NCI-H2107 (cell line): Measurements from ENCODE around the gene PNKD.
A peak's percentile ranks its signal among the peaks of the same experiment; 100 is the strongest.

Experiments used
- DNase-seq: peaks from one replicate; lab custom pipeline; 2025; lab: John Stamatoyannopoulos, UW

Gene PNKD, protein sequence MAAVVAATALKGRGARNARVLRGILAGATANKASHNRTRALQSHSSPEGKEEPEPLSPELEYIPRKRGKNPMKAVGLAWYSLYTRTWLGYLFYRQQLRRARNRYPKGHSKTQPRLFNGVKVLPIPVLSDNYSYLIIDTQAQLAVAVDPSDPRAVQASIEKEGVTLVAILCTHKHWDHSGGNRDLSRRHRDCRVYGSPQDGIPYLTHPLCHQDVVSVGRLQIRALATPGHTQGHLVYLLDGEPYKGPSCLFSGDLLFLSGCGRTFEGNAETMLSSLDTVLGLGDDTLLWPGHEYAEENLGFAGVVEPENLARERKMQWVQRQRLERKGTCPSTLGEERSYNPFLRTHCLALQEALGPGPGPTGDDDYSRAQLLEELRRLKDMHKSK

DNA sequence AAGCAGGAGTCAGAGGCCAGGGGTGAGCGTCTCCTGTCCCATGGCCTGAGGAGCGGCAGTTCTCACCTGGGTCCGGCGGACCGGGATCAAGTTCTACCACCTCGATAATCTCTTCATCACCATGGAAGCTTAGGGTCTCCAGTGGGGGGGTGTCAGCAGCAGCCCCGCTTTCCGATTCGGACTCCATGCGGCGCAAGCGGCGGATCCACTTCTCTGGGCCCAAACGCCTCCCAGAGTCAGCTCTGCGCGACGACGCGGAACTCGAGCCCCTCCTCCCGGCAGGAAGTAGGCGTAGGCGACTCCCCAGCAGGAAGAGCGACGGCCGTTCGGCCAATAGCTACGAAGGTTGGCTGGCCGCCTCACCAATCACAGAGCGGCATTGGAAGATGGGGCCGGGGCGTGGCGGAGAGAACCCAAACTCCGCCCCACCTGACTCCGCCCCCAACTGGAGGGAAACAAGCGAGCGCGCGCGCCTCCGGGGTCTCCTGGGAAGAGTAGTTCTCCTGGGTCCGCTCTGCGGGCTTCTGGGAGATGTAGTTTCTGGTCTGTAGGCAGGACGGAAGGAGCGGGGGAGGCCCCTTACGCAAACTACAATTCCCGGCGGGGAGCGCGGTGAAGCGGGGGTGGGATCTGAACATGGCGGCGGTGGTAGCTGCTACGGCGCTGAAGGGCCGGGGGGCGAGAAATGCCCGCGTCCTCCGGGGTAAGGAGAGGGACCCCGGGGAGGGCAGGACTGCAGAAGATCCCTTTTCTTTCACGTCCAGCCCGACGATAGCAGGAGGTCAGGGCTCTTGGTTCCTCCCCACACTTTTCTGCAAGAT is at the start of gene PNKD, which contains the start of gene AAMP:
PNKD (plus strand) TSS at position 620 of the 821 bp plus-strand sequence; CDS start at position 637, 17 bp downstream.
AAMP (minus strand) TSS at position 238 of the 821 bp plus-strand sequence; CDS start at position 187, 51 bp downstream.
- peak; percentile 98 for DNase-seq

GRCh38 chr2:218221000-218221399 is 49.3 kb upstream of the PNKD start:
- no peak for DNase-seq

- no peak for DNase-seq
Observed at GRCh38 chr2:218223046-218223445, 47.3 kb upstream of the PNKD start.

GRCh38 chr2:218224186-218224585 is 46.1 kb upstream of the PNKD start:
- no peak for DNase-seq

GRCh38 chr2:218226903-218227302 is 43.4 kb upstream of the PNKD start:
- no peak for DNase-seq

DNA sequence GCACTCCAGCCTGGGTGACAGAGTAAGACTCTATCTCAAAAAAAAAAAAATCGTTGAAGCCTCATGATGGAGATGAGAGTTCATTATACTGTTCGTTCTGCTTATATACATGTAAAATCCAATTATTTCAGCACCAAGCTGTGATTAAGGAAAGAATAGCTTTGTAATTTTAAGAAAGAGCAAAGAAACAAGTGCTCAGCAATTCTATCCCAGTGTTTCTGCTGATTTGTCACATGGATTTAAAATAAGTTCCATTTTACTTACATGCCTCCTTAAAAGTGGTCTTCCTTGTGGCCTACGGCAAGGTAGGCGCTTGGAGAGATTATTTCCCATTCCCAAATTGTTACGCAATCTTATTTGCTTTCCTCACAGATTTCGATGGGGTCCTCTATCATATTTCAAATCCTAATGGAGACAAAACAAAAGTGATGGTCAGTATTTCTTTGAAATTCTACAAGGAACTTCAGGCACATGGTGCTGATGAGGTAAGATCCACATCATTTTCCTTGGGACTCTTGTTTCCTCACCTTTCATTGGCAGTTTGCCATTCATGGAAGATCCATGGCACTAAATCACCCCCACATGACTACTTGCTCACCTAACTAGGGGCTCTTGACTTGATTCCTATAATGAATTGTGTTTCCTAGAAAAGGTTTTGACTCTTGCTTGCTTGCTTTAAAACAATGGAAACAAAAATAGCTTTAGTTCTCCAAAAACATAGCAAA is 41.8 kb upstream of the PNKD start:
- no peak for DNase-seq

GRCh38 chr2:218229239-218229638 is 41.1 kb upstream of the PNKD start:
- DNase-seq, result no peak

DNA sequence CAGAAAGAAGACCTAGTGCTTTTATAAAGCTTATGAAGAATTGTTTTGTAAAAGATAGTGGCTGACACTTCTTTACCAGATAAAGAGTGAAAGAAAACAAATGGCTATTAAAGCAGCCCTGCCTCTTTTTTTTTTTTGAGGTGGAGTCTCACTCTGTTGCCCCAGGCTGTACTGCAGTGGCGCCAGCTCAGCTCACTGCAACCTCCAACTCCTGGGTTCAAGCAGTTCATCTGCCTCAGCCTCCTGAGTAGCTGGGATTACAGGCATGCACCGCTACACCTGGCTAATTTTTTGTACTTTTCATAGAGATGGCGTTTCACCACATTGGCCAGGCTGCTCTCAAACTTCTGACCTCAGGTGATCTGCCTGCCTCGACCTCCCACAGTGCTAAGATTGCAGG is 40.5 kb upstream of the PNKD start:
- no peak for DNase-seq

DNA sequence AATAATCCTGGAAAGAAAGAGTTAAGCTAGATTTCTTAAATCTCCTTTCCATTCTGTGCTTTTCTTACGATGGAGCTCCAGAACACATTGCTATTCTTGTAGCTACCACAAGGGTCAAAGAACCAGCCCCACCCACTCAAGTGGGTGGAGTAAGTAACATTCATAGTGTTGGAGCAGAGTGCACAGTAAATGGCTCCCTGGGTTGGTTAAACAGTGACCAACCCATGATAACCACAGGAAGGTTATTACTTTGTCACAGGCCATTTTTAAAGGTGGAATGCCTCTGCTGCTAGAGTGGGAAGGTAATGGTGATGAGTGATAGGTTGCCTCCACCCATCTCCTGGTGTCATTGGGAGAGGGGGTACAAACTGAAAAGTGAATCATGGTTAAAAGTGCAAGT is 39.4 kb upstream of the PNKD start:
- no peak for DNase-seq

DNA sequence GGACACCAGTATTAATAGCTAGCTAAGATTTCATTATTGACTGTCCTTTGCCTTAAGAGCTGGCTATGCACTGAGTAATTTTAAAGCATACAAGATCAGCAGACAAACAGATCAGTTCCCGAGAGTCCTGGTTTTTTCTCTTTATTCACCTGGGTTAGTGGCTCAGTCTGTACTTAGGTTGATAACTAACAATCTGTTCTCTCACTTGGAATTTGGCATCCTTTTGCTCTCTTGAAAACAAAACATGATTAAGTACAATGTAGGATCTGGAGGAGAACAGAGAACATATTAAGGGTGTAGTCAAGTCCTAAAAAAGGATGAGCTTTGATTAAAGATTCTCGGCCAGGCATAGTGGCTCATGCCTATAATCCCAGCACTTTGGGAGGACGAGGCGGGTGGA is 36.8 kb upstream of the PNKD start:
- no peak for DNase-seq

DNA sequence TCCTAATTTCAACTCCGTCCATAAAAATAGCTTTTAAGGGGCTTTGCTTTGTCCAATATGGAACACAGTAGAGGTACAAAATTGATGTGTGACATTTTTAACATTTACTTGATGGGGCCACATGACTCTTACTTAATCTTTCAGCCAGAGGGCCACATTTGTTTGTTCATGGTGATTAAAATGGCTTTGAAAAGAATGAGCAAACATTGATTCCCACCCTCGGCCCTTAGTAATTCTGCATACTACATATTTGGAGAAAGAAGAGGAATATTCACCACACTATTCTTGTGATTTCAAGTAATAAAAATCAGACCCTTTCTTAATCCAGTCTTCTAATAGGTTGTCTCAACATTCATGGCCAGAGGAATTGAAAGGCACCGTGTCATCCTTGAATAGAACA is 35.8 kb upstream of the PNKD start:
- no peak for DNase-seq

DNA sequence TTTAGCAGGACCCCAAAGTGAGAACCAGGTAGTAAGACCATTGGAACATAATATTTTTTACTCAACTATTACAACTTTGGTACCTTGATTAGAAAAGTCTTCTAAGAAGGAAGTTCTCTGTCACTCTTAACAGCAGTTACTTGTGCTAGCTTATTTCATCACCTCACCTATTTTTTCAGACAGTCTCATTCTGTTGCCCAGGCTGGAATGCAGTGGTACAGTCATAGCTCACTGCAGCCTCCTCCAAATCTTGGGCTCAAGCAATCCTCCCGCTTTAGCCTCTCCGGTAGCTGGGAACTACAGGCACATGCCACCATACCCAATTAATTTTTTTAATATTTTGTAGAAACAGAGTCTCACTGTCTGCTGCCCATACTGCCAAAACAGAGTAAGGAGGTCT is 35.3 kb upstream of the PNKD start:
- no peak for DNase-seq

- DNase-seq, result no peak
Observed at GRCh38 chr2:218236829-218237228, 33.5 kb upstream of the PNKD start.

DNA sequence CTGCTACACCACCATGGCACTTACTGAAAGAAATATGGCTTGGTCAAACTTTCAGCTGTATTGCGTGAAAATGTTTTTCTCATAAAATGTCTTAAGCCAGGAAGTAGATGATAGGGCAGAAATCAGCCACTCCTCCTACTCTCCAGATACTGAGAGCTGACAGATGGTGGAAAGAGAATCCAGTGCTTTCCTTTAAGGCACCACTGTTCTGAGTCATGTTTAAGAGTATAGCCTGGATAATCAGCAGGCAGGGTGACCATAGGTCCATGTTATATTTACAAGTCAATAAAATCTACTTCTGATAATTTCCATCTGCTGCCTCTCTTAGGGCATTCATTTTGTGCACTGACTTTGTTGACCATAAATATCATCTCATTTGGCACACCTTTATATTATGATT is 31.4 kb upstream of the PNKD start:
- DNase-seq, result no peak

GRCh38 chr2:218244204-218244603 is 26.1 kb upstream of the PNKD start:
- no peak for DNase-seq

- DNase-seq, result no peak
Observed at GRCh38 chr2:218244665-218245064, 25.7 kb upstream of the PNKD start.

DNA sequence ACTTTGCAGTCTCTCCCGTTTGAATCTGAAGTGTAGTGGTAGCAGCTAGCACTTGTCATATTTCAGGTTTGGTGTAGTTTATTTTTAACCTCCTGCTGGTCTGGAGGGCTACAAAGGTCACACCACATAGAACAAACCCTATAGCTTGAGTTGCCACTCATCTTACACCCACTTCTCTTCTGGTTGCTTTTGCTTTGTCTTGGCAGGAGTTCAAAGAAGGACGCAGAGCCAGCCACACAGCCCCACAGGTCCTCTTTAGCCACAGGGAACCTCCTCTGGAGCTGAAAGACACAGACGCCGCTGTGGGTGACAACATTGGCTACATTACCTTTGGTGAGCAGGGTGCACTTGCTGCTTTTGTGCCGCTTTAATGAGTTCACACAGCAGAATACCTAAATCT is 25.1 kb upstream of the PNKD start:
- peak; percentile 39 for DNase-seq

DNA sequence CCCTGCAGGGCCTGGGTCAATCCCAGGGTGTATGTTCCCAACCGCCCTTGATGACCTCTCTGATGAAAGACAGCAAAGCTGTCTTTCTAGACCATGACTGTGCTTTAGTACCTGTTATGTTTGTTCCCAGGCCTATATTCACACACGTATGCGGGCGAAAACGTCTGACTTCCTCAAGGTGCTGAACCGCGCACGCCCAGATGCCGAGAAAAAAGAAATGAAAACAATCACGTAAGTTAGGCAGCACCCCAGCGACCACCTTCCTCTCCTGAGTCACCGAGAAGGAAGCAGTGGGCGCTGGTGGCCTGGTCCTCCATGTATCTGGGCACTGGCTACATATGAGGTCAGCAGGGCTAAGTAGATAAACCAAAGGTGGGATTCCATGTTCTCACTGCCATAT is 20.6 kb upstream of the PNKD start:
- DNase-seq, result no peak

DNA sequence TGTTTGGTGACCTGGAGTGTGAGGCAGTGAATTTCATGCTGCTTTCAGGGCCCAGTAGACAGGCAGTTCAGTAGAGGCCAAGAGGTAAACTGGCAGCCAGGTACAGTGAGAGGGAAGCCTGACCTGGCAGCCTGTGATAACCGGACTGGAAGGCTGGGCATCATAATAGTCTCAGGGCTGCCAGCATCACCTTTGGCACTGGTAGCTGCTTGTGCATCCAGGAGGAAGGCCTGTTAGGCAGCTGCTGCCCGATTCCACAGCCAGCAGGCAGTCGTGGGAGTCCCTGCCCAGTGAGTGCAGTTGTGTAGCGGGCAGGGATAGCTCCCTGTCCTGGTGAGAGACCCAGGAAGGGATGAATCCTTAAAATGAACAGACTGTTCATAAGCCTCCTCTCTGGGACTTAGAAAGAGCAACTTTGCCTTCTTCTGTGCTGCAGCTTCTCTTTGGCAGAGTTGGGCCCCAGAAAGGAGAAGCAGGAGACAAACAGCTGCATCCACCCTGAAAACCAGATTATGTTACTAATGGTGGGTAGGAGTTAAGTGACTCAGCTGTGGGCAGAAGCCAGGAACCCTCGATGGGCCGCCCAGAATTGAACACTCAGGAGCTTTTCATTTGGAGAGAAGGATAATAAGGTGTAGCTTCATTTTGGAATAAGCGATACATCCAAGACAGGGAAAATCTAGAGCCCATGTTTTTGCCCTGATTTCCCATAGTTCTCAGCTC is 17.6 kb upstream of the PNKD start:
- no peak for DNase-seq

DNA sequence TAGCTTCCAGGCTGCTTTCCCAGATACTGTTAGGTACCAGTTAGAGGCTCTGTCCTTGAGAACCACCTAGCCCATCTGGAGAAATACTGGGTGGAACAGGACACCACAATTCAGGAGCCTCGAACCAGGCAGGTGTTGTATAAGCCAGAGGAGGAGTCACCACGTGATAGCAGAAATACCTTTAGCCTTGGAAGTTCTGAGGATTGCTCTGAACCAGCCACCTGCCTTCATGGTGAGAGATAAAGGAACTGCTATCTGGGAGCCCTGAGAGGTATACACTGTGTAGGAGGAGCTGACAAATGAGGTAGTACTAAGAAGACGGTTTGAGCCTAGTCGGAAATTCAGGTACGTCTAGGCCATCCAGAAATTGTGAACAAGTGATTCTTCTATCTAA is 17.1 kb upstream of the PNKD start:
- no peak for DNase-seq

GRCh38 chr2:218255446-218255845 is 14.9 kb upstream of the PNKD start:
- DNase-seq, result no peak
